Measurements from ENCODE around the gene ACTR10.

- no peak for TF ChIP-seq CTCF (conservative IDR thresholded peaks at IDR 0.05; ENCODE audit: low read length)
- no peak for TF ChIP-seq EZH2phosphoT487 (IDR thresholded peaks at IDR 0.05; ENCODE audit: borderline replicate concordance, low read depth, low read length)
Observed at GRCh38 chr14:58280954-58281787, 81.2 kb downstream of the ACTR10 start.

Measured in OCI-LY7 (cell line).